NCI-H524 (cell line): ENCODE data around the gene CMIP.

Experiments used
- DNase-seq, 2 experiments: peaks; one replicate each; lab custom pipeline; 2025; lab: John Stamatoyannopoulos, UW

Gene CMIP

DNA sequence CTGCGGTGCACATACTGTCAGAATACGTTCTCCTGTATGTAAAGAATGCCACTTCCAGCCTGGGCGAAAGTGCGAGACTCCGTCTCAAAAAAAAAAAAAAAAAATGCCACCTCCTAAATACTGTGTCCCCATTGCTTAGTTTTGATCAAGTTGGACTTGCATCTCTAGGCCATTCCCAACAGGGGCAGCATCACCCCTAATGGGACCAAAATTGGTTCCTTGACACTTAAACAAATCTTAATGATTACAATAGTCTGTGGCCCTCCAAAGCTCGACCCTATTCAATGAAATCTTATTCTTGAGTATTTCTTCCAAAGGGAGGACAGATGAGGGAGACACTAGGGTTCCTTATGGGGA, 179.8 kb downstream of the CMIP start:
- no peak for DNase-seq

DNA sequence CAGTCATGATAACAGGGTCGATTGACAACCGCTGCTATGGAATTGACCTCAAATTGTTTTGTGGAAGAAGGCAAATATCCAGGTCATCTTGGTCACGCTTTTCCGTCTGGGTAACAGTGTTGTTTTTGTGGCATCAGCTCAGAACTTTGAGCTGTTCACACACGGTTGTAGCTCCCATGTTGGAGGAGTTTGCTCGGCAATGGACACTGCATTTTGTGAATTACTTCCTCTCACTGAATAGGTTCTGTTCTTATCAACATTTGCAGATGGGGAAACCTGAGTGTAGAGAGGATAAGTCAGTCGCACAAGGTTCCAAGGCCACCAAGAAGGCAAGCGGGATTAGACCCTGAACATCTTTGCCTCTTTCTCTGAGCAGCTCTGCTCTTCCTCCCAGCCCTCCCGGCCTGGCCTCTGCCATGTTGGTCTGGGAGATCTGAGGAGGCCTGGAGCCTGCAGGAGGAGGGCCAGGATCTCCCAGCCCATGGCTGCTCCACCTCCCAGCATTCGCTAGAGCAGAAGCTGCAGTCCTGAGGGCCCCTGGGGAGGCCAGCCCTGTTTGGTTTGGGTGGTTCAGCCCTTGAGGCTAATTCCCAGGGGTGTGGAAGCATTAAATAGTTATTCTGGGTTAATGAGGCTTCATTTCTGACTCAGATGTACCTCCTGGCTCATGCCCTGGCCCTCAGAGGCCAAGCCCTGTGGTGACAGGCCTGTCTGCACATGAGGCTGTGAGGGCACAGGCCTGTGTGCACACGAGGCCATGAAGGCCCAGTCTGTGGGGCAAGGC, 180.3 kb downstream of the CMIP start:
- DNase-seq, result no peak

DNA sequence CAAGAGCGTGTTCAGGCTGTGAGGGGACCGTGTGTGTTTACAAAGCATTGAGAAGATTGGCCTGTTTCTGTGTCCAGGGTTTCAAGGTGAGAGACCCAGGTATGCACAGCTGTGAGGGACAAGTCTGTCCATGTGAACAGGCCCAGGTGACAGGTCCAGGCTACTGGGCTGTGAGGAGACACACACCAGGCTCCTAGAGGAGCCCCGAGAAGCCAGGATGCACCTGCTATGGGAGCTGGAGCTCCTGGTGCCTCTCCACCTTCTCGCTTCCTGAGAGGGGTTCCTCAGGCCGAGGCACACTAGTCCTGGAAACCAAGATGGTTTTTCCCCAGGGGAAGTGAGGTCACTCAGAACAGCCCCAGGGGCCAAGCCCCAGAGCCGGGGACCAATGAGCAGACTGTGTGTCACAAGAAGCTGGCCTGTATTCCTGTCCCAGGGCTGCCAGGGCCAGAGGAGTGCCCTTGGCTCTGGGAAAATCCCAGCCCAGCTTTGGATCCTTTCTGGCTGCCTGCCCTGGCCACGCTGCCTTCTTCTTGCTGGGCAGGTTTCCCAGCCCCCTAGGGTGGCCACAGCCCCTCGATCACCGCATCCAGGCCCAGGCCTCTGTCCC, 181.0 kb downstream of the CMIP start:
- DNase-seq, result no peak

DNA sequence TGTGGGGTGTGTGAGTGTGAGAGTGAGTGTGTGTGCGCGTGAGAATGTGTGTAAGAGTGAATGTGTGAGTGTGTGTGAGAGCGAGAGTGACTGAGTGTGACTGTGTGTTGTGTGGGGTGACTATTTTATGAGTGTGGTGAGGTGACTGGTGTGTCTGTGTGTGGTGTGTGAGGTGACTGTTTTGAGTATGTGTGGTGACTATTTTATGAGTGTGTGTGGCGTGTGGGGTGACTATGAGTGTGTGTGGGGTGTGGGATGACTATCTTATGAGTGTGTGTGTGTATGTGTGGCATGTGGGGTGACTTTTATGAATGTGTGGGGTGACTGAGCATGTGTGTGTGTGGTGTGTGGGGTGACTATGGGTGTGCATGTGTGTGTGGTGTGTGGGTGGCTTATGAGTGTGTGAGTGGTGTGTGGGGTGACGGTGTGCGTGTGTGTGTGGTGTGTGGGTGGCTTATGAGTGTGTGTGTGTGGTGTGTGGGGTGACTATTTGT, 181.6 kb downstream of the CMIP start:
- no peak for DNase-seq

DNA sequence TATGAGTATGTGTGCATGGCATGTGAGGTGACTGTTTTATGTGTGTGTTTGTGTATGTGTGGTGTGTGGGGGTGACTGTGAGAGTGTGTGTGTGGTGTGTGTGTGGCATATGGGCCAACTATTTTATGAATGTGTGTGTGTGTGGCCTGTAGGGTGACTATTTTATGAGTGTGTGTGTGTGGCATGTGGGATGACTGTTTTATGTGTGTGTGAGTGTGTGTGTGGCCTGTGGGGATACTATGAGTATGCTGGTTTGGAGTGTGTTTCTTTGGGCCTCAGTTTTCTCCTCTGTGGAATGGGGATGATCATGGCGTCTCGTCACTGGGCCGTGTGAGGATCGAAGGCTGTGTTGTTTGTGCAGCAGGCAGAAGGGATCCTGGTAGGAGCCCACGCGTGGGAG, 182.4 kb downstream of the CMIP start:
- DNase-seq, result no peak

DNA sequence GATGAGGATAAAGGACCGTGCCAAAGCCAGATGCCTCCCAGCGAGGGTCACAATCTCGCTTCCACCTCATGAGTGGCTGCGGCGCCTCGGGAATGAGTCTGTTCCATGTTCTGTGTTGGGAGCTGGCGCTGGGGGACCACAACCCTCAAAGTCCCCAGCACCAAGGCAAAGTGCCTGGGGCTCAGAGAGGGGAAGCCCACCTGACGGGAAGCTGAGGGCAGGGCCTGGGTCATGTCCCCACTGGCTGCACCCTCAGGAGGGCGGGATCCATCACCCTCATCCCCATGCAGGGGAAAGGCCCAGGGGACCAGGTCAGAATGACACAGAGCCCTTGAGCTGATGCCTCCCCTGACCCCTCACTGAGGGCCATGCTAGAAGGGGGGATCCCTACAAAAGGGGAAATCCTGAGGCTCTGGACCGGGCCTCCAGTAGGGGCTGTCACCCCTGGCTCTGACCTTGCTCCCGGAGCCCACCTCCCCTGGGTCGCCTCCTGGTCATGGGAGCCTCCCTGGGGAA, 183.2 kb downstream of the CMIP start:
- DNase-seq, result peak in 1 of 2 experiments; percentile 23

DNA sequence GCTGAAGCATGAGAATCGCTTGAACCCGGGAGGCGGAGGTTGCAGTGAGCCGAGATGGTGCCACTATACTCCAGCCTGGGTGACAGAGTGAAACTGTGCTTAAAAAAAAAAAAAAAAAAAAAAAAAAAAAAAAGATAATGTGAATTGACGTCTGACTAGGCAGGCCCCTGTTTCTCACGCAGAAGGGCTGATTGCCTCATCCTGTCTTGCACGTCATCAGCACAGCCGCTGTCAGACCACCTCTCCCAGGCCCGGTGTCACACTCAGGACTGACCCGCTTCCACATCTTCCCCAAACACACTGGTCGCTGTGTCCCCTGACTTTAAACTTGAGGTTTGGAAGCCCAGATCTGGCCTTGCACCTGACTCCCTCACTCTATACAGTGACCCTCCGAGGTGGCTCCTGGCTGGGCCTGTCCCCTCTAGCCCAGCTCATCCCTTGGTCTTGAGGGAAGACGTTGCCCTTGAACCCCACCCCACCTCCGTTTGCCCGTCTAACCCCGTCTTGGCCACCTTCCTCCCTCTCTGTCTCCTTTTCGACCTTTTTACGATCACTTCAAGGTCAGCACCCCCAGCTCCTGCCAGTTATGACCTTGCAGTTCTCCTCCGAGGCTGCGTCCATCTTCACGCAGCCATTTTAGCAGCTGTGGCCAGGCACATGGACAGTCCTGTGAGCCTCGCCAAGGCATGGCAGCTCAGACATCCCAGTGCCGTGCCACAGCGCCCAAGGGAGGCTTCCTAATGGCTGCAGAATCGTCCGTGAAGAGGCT, 184.6 kb downstream of the CMIP start:
- no peak for DNase-seq

DNA sequence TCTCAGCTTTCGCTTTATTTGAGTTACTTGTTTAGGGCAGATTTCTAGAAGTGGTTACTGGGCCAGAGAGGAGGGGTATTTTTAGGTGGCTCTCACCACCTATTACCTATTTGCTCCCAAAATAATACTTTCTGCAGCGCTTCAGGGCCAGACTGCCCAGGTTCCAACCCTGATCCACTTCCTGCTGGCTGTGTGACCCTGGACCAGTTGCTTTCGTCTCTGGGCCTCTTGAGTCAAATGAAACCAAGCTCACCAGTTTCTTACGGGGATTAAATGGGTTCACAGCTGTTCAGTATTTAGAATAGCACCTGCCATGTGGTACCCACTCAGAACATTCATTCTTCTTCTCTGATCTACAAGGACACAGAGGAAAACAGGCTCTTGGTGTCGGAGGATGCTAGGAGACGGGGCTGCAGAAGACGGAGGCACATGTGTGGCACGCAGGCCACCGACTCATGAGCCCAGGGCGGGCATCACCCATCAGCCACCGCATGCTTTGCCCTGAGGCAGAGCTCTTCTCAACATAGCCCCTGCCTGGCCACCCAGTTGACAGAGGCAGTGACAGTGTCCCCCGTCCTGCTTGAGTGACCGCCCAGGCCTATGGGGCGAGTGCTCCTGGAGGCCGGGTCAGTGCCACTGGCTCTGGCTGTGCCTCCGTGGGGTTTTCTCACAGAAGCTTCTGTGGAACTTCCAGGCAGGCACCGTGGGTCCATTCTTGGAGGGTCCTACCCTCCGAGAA, 185.5 kb downstream of the CMIP start:
- peak; percentile 58 to 83 for DNase-seq

DNA sequence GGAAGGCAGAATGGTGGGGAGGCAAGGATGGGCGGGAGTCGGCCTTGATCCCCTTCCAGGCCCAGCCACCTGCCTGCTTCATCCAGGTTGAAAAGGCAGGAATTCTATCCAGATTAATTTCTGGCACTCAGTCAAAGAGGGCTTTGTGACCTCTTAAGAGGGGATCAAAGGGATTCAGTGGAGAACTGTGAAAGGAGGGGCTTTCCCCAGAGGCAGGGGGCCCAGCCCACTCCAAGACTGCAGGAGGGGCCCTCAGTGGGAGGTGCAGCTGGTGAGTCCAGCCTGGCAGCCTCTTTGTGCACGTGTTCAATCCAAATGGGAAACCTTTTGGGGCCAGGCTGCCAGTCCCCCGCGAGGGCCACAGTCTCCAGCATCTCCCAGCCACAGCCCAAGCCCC, 186.0 kb downstream of the CMIP start:
- peak; percentile 99 to 100 for DNase-seq

DNA sequence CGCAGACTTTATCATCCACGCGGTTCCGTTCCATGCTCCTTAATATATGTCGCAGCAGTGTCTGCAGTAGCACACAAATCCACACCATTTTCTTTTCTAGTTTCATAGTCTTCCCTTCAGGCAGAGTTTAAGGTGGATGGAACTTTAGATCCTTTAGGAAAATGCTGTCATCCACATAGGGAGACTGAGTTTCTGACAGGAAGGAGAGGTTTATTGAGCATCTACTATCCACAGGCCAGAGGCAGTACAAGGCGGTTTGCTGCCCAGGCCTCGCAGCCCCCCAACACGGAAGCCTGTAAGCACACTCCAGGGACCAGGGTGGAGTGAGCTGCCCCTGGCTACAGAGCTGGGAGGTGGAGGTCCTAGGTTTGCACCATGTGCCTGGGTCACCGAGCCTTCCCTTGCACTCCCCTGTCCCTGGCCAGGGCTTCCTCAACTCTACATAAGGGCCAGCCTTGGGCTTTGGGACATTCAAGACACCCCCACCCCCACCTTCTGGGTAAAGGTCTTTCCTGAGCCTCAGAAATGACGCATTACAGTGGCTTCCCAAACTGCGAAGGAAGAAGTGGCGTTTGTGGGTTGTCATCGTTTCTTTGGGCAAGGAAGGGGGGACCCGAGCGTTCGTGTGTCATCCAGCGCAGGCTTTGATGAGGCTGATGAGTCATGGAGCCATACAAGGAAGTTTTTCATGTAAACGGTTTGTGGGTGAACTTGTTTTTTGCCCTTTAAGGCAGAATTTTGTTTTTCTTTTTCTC, 188.0 kb downstream of the CMIP start:
- DNase-seq, result no peak

DNA sequence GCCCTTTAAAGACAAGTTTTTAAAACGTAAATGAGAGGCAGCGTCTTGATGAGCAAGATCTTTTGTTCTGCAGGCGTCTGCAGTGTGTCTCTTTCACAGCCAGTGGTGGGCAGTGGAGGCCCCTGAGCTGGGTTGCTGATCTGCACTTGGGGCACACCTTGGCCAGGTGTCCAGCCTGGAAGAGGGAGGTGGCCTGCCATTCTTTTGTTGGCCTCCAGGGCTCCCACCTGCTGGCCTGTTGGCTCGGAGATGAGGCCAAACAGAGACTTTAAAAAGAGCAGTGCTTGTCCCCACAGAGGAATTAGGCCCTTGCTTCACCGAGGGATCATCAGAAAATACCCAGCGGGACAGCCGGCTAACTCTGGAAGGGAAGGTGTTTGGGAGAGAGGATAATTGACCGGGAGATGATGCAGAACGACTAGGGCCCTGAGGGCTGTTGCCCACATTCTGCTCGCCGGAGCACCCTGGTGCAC, 188.6 kb downstream of the CMIP start:
- no peak for DNase-seq

DNA sequence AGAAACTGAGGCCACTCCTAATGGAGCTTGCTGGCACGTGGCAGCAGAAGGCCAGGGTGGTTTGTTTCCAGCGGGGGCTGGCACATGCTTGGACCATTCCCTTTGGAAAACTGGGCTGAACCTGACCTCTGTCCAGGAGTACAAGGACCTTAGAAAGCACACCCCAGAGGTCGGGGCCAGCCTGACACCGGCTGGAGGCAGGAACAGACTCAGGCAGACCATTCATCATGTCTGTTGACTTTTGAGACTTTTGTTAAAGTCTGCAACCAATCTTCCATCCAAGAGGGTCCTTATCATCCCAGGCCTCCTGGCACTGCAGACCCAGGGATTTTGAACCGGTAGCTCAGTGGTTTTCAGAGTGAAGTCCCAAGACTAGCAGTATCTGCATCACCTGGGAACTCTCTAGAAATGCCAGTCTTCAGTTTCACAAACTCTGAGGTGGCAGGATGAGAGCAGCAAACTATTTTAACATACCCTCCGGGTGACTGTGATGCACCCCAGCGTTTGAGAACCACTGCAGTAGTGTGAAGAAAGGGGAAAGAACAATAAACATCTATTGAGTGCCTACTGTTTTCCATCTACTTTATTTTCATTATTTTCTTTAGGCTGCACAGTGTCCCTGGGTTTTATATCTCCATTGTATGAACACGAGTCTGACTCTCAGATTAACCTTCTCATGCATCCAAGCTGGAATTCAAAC, 189.2 kb downstream of the CMIP start:
- no peak for DNase-seq

DNA sequence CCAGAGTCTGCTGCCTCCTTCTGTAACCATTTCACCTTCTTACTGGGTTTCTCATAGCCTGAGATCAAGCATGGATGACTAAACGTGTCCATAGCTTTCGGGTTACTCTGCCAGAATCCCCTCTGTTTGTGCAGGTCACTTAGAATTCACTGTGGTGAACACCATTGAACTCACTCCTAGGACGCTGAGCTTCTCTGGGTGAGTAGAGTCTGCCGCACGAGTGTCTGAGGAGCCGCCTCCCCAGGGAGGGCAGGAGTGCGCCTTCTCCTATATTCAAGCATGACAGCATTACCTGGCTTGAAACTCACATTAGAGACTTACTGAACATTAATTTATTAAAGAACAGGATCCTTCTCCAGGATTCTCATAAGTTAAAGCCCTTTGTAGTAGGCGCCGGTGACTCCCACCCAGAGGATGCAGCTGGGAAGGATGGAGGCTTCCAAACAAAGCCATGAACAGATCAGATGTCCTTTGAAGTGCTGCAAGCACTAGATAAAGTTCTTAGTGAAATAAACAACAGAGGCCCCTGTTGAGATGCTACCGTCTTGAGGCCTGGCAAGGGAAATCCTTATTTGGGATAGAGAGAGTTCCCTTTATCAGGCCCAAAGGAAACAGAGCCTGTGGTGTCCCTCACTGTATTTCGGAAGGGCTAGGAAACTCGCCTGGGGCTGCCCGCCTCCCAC, 189.9 kb downstream of the CMIP start:
- peak; percentile 46 to 77 for DNase-seq

DNA sequence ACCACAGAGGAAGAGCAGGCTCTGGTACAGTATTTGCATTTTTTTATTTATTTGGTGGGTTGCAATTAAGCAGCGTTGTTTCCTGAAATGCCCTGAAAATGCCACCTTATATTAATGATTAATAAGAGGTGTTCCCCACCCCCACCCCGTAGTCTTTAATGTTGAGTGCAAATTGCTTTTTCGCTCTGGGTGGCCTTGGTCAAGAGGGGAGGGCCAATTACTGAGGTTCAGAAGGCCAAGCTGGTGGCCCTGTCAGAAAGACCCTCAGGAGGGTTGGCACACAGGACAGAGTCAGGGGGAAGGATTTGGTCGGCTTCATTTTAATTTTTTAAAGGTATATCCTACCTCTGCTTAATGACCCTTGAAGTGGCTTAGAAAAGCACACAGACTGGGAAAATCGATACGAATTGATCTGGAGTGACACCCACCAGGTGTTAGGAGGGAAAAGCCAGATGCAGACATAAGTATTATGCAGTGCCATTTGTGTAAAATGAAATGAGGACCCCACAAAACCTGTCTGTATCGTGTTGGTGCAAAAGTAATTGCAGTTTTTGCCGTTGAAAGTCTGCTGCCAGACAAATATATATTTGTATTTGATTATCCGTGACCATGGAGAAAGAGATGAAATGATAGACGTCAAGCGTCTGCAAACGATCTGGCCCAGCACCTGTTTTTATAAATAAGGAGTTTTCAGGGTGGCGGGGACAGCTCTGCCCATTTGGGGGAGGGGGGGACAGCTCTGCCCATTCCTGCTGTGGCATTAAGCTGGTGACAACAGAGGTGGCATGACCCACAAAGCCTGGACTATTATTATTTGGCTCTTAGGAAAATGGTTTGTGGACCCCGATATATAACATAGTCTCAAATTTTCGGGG, 190.7 kb downstream of the CMIP start:
- peak; percentile 39 to 85 for DNase-seq

DNA sequence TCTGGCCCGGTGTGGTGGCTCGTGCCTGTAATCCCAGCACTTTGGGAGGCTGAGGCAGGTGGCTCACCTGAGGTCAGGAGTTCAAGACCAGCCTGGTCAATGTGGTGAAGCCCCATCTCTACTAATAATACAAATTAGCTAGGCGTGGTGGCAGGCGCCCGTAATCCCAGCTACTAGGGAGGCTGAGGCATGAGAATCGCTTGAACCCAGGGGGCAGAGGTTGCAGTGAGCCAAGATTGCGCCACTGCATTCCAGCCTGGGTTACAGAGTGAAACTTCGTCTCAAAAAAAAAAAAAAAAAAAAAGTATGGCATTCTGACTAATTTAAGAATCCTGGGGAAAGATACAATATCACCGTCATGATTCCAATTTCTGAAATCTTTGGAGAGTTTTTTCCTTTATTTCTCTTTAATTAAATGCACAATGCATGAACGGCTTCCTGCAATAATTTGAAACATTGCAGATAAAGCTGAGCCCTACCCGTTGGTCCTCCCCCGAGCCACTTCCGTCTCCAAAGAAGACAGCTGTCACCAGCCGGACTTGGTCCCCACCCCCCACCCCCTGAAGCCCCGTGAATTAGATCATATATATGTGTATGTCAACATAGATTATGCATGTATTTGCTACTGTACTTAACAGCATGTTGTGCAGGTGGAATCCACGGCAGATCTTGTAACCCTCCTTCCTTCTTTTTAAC, 191.8 kb downstream of the CMIP start:
- DNase-seq, result peak; percentile 49 to 60

DNA sequence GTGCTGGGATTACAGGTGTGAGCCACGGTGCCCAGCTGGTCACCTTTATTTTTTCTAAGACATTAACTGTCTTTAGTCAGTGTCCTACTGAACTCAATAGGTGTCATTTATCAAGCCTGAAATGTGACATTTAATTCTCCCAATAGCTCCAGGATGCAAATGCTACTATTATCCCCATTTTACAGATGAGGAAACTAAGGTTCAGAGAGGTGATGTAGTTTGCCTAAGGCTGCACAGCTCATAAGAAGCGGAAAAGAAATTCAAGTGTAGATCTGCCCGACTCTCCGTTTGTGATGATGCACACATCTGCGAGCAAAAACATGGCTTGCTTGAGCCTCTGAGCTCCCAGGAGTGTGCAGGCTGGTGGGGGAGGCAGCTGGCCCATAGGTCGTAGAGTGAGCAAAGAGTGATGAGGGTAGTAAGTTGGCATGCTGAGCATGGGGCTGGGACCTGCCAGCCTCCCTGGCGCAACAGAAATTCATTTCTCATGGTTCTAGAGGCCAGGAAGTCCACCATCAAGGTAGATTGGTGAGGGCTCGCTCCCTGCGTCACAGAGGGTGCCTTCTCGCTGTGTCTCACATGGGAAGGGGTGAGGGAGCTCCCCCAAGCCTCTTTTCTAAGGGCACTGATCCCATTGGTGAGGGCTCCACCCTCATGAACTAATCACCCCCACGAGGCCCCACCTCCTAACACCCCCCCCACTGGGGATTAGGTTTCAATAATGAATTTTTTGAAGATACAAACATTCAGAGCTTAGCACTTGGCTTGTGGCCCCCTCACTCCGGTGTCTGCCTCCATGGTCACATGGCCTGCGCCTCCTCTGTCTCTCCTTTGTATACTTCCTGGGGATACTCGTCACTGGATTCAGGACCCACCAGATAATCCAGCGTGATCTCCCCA, 193.0 kb downstream of the CMIP start:
- DNase-seq, result peak in 1 of 2 experiments; percentile 12

DNA sequence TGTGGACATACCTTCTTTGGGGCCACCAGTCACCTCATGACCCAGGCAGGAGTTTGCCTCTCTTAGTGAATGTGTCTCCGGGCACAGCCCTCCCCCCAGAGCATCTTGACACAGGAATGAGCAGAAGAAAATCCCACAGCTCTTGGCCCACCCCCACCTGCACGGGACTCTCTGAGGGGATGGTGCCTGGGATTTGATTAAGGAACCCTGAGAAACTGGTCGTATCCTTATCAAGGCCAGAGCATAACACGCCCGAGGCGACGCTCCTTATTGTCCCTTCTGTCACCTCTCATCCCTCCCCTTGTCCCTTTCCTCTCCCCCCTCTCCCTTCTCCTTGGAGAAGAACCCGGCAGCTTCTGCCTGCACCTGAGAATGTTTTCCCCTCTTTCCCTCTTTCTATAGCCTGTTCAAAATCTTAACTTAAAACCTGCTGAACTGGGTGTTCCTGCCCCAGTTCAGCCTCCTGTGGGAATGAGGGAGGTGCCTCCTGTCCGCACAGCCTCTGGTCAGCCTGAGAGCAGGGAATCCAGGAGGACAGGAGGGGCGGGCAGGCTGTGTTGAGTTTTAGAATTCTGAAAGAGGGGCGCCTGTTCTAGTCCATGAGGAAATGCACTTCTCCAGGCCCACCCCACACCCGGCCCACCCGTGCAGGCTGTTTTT, 193.8 kb downstream of the CMIP start:
- DNase-seq, result no peak
